Kidney glomerular epithelial cell (primary cell): ENCODE measurements around the gene EFR3B.

Source experiments
- DNase-seq: peaks from one replicate; lab custom pipeline; 2025; lab: John Stamatoyannopoulos, UW

EFR3B gene

DNA sequence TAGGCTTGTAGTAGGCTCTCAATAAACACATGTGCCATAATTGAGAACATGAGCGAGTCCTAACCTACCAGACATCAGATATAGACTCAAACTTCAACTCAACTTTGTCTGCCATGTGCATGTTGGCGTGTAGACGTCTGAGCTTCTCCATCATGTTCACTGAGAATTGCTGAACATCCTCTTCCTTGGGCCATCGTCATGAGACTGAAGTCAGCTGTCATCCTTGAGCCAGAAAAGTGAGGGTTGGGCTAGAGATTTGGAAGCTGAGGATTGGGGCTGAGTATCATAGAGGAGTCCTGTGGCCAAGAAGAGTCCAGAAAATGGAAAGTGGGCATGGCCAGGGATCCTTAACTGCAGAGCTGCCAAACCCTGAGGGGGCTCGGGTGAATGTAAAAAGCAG, 7.8 kb upstream of the EFR3B start:
- no peak for DNase-seq

GRCh38 chr2:25035537-25036220, 6.2 kb upstream of the EFR3B start:
- DNase-seq: no peak

DNA sequence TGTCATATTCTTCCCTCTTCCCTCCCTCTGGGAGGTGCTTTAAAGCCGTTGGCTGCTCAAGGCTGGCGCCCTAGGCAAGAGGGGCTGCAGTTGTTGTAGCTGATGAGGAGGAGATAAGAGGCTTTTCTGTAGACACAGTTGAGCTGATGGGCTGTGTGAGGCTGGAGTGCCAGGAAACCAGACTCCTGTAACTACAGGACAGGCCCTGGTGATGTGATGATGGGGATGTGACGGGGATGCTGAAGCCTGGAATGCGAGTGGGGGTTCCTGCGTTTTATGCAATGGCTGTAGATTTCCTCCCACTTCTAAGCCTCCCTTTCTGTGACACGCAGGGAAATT, 5.7 kb upstream of the EFR3B start:
- DNase-seq: no peak

DNA sequence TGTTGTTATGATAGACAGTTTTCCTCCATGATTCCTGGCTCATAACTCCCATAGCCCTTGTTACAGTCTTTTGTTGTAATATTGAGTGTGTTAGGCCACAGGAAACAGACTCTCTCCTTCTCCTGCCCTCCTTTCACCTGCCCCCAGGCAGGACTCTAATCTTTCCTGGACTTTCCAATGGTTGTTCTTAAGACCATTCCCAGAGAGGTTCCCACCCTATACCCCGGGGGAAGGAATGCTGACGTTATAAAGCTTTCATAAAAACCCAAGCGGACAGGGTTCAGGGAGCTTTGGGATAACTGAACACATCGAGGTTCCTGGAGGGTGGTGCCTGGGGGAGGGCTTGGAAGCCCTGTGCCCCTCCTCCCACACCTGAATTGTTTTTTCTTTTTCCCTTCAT, 2.8 kb upstream of the EFR3B start:
- no peak for DNase-seq

DNA sequence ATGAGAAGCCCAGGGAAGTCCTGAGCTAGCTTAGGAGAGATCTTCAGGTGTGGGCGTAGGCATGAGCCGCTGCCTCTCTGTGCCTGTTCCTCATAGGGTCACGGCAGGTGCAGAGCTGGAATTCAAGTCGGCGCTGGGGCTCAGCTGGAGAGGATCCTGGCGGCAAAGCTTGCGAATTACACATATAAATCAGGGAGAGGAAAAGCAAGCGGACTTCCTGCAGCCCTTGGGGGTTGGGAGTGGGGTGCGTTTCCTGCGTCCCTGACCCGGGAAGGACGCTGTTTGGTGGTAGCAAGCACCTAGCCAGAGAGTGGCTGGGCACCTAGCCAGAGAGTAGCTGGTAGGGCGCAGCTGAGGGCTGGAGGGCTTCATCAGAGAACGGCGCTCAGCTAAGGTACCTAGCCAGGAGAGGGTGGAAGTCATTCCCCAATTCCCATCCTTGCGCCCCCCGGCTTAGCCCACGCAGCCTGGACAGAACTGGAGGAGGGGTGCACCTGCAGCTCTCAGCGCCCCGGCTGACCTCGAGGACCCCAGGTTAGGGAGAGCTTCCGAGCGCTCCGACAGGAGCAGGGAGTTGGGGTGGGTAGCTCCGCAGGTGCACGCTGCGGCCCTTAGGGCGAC, 459 bp upstream of the EFR3B start:
- peak; percentile 27 for DNase-seq

GRCh38 chr2:25042321-25043240, 705 bp downstream of the EFR3B start:
- peak; percentile 7 for DNase-seq

DNA sequence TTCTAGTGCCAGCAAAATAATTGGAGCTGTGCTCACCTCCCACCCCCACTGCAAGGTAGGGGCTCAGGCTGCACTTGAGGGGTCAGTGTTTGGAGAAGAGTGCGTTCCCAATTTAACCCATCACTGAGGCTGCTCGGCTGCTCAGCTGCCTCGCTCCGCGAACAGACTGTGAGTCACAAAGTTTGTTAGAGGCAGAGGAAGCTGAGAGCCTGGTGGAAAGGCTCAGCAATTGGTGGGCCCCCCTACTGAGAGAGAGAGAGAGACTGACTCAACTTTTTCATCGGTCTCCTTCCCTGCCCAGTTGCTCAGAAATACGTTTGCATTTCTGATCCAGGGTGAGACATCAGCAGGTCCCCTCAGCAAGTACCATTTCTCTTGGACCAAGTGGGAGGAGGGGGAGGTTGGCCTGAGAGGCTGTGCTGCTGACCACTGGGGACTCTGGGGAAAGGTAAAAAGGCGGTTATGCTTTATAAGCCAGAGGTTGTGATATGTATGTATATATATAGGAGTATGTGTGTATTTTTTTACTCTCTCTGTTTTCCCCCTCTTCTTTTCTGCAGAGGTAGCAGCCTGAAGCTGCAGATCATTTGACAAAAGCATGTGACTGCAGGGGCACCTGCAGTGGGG, 1.5 kb downstream of the EFR3B start:
- DNase-seq: peak; percentile 75

- no peak for DNase-seq
Observed at GRCh38 chr2:25044011-25044410, 2.1 kb downstream of the EFR3B start.

GRCh38 chr2:25044990-25045389, 3.1 kb downstream of the EFR3B start:
- DNase-seq: no peak

DNA sequence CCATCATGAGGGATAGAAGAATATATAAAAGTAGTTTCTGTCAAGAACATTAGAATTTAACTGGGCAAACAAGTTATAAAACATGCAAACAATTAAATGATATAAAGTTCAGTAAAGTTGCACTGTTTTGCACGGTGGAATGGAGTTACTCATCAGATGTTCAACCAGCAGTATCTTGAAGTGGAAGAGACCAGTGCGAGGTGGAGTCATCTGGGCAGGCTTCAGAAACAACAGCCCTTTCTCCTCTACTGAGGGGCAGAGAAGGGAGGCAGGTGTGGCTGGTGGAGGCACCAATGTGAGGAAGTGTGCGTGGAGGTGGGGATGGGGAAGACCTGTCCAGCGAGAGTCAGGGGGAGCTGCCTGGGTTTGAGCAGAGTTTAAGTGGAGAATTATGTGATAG, 7.5 kb downstream of the EFR3B start:
- DNase-seq: no peak

- no peak for DNase-seq
Observed at GRCh38 chr2:25050128-25050527, 8.3 kb downstream of the EFR3B start.

- DNase-seq: no peak
Observed at GRCh38 chr2:25053041-25053440, 11.2 kb downstream of the EFR3B start.

- DNase-seq: no peak
Observed at GRCh38 chr2:25054720-25055119, 12.8 kb downstream of the EFR3B start.

DNA sequence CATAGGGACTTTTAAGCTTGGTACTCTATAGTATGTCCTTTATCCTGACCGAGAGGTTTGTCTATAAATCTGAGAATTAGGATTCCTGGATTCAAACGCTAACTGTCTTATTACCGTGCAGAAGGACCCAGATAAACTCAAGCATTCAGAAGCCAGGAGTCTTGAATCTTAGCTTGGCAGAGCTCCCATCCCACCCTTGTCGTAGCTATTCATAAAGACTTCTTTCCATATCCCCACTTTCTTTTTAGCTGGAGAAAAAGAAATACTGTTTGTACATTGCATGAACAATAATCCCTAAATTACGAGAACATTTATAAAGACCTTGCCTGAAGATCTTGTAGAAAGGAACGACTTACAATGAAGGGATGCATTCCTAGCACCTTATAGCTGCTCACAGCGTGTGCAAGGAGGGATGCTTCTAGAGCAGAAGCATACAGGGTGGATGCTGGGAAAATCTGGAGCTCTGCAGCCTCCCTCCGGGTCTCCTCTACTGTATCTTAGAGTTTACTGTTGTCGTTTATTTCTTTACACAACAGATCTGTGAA, 13.6 kb downstream of the EFR3B start:
- DNase-seq: no peak

- DNase-seq: no peak
Observed at GRCh38 chr2:25056098-25056821, 14.4 kb downstream of the EFR3B start.

GRCh38 chr2:25062511-25062917, 20.6 kb downstream of the EFR3B start:
- no peak for DNase-seq

GRCh38 chr2:25063876-25064660, 22.2 kb downstream of the EFR3B start:
- no peak for DNase-seq

- no peak for DNase-seq
Observed at GRCh38 chr2:25065768-25066167, 23.9 kb downstream of the EFR3B start.

DNA sequence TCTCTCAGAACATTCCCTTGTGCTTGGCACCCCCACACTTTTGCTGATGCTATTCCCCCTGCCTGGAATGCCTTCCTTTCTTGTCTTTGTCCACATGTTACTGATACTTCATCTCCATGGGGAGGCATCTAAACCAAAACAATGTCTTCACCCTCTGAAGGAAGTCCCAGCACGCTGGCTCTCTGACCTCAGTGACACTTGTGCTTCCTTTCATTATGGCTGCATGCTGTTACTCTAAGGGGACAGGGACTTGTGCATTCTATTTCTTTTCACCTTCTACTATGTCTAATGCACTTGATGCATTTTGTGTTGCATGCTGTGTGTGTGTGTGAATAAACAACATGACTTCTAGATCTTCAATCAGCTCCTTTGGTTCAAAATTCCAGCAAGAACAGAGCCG, 24.6 kb downstream of the EFR3B start:
- no peak for DNase-seq

DNA sequence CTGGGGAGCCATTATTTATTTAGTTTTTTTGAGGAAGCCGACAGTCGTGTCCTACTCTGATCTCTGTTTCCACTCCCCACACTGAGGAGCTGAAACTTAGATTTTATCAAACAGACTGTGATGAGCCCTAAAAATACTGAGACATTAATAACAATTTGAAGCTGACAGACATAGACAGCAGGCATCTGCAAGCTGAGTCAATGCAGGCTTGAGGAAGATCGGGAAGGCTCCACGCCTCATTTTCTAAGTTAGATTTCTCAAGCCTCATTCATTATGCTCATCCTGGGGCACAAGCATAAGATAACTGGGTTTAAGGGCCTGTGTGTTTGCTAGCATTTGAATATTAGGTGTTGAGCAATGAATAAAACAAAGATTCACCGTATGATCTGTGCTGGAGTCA, 26.3 kb downstream of the EFR3B start:
- DNase-seq: no peak

- DNase-seq: no peak
Observed at GRCh38 chr2:25071966-25072365, 30.1 kb downstream of the EFR3B start.
